Natural killer cell treated with Interleukin-12 subunit alpha and Interleukin-12 subunit beta and Interleukin-15 and Interleukin-18, amount 100 ng/mL, for 72 hours (primary cell): Measurements from ENCODE around the gene HOXD8. TPM values are rescaled to one million over a fixed set of nuclear protein-coding genes. Genes with fewer than 3 reads are reported as not detected.

ENCODE experiments used
- ATAC-seq, 2 donors: fragments of 150-1000 bp; cut with Tn5 transposase in 1 of 2; sonication (Bioruptor Pico), chemical (Tn5 transposase) in 1 of 2; 2 replicates each; pipeline ENCODE4 v1.10.0; 2021
- DNase-seq: peaks from one replicate; pipeline ENCODE4 v3.0.0; 2022; ENCODE audit warnings: low spot score
- H3K27ac Mint-ChIP-seq, 2 donors: 1 replicate in 1 of 2; 2 replicates in 1 of 2; pipeline ENCODE4 v1.8.0; 2022; ENCODE audit warnings: mixed read lengths in 2 of 2, mild to moderate bottlenecking in 1 of 2, moderate library complexity in 1 of 2
- H3K27me3 Mint-ChIP-seq, 2 donors: 1 replicate in 1 of 2; 2 replicates in 1 of 2; pipeline ENCODE4 v1.8.0; 2022; ENCODE audit warnings: mixed read lengths in 2 of 2
- H3K36me3 Mint-ChIP-seq: one replicate; pipeline ENCODE4 v1.8.0; 2022; ENCODE audit warnings: mixed read lengths
- H3K4me1 Mint-ChIP-seq, 2 donors: 1 replicate in 1 of 2; 2 replicates in 1 of 2; pipeline ENCODE4 v1.8.0; 2022; ENCODE audit warnings: low read depth in 2 of 2, mixed read lengths in 2 of 2, mild to moderate bottlenecking in 1 of 2
- H3K4me3 Mint-ChIP-seq: one replicate; pipeline ENCODE4 v1.8.0; 2022; ENCODE audit warnings: mixed read lengths
- H3K9me3 Mint-ChIP-seq: 2 replicates; pipeline ENCODE4 v1.8.0; 2022; ENCODE audit warnings: mixed read lengths
- total RNA-seq, 2 donors: library from RNA; stranded (reverse); gene quantifications; one replicate each; pipeline ENCODE4 v1.2.3, GENCODE V29; 2022

HOXD8 gene
- total RNA-seq, 2 donors from 2014 or later = not detected

DNA sequence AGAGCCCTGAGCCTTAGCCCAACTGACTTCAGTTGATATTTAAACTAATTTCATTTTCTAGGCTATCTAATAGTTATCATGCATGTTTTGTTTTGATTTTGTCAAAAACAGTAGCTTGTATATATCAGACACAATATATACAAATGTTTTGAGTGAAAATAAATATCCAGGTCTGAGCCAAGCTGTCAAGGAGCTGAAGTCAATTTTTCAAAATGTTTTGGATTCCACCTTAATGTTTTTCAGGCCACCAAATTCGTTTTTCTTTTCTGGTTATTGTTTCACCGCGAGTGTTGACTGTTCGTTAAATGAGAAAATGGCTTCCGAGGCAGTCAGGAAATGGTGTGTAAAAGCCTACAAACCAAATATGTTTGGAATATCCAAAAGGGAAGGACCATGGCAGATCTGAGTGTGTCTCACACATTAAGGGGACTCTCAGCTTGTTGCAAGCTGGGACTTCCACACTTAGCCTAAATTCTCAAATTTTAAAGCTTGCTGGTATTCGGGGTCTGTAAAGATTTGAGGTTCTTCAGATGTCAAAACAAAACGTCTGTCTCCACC lies 27.1 kb upstream of the HOXD8 start:
- Mint-ChIP-seq H3K27ac (no peak overlapping the region), H3K9me3 (no peaks in the 10 kb centered on the region), H3K36me3 (peaks cover 7% of the 10 kb centered on the region), H3K4me3 (no peak overlapping the region), H3K27me3 (peaks cover 57 to 66% of the 10 kb centered on the region in 2 donors), H3K4me1 (peaks cover 13 to 16% of the 10 kb centered on the region in 2 donors)
- ATAC-seq (no peak), DNase-seq (peak; percentile 18)

DNA sequence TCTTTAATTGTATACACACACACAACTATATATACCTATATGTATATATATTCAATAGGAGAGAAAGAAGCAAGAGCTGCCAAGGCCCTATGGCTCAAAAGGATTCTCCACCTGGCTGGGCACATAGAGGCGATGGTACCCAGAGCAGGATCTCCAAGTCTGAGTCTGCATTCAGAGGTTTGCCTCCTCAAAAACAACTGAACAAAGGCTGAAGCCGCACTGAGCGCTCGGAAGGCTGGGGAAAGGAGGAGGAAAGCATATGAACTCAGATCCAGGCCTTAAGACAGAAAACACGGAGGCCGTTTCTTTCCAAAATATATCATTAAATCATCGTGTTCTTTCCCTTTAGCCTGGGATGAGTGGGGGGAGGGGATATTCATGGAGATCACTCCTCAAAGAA lies 26.3 kb upstream of the HOXD8 start:
- no peak for ATAC-seq
- no peak overlapping the region for H3K4me3 Mint-ChIP-seq
- no peaks in the 10 kb centered on the region for H3K9me3 Mint-ChIP-seq
- DNase-seq = no peak
- H3K36me3 Mint-ChIP-seq = peaks cover 7% of the 10 kb centered on the region
- H3K27ac Mint-ChIP-seq = no peak overlapping the region
- H3K27me3 Mint-ChIP-seq = peaks cover 50 to 61% of the 10 kb centered on the region in 2 donors
- peaks cover 8 to 12% of the 10 kb centered on the region in 2 donors for H3K4me1 Mint-ChIP-seq

DNA sequence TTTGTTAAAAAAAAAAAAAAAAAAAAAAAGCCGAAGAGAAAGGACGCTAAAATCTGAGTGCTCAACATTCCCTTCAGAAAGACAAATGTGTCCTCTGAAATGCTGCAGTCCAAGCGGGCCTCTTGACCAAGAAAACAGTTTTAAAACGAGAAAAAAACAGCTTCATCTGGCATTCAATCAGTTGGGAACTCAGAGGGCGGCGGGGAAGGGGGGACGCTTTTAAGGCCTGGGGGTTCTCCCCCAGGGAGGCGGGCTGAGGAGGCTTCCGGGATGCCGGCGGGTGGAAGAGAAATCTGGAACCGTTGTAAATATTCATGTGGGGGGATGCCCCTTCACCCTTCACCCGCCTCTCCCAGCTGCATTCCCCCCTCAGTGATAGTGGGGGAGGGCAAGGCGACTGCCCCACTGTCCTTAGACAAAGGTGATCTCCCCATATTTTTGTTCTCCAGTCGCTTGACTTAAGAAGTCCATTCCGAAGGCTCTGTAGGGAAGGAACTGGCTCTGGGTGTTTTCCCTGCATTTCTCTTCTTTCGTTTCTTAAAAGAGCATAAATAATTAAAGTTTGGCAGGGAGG lies 25.7 kb upstream of the HOXD8 start:
- H3K4me3 Mint-ChIP-seq = no peak overlapping the region
- H3K27ac Mint-ChIP-seq = no peak overlapping the region
- ATAC-seq (no peak), DNase-seq (peak; percentile 37)
- H3K36me3 Mint-ChIP-seq = peaks cover 7% of the 10 kb centered on the region
- H3K4me1 Mint-ChIP-seq = peaks cover 8 to 14% of the 10 kb centered on the region in 2 donors
- no peaks in the 10 kb centered on the region for H3K9me3 Mint-ChIP-seq
- H3K27me3 Mint-ChIP-seq = peaks cover 54 to 63% of the 10 kb centered on the region in 2 donors

DNA sequence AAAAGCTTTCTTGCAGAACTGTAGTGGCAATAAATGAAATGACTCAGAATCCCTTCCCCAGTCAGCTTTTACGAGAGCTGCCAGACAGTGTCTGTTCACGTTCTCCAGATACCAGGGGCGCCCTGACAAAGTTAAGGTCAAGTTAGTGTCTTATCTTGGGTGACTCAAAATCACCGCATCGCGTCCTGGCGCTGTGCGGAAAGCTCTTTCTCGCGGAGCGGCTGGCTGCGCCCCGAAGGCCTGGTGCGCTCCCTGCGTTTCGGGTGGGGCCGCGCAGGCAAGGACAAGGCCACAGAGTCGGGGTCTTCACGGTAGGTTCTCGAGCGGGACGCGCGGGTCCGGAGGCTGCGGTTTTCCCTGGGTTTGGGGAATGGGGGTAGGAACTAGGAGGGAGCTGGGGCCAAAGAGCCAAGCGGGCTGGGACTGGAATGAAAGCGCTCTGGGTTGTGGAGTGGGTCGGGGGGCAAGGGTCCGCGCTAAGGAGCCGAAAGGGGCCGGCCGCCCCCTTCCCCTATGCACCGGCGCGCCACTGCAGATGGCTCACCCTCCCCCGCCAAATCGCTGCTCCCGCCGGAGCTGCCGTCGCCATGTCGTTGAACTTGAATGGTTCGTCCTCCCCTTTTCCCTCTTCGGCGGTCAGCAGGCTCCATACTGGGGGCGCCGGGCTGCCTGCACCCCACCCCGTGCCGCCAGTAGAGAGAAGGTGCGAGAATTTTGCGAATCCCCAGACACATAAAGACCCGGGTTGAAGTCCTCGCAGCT lies 25.0 kb upstream of the HOXD8 start:
- Mint-ChIP-seq H3K4me1 (peaks cover 8 to 18% of the 10 kb centered on the region in 2 donors), H3K27me3 (peaks cover 61 to 65% of the 10 kb centered on the region in 2 donors), H3K27ac (no peak overlapping the region), H3K4me3 (no peak overlapping the region), H3K36me3 (peaks cover 7% of the 10 kb centered on the region), H3K9me3 (no peaks in the 10 kb centered on the region)
- ATAC-seq = no peak
- peak; percentile 29 for DNase-seq

DNA sequence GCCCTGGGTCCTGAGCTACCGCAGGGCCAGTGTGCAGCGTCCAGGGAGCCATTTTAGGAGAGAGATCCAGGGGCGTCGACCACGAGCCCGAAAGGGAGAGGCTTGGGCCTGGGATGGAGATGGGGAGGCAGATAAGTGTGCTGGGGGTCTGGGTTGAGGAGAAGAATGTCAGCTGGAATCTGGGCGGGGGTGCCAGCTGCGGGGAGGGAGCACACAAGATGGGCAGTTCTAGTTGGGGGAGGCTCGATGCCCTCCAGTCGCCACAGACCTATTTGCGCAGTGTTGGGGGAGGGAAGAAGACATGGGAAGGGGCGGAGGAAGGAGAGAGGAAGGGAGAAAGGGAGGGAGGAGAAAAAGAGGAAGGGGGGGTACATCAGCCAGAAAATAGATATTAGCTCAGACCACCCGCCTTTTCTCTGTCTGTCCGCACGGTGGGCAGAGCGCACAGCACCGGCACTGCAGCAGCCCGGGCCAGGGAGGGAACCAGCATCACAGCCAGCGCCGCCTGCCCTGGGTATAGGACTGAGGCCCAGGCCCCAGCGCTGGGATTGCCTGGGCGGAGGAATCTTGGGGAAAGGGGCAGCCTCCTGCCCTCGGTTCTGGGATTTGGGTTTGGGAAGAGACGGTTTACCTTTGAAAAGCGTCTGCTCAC lies 24.3 kb upstream of the HOXD8 start:
- Mint-ChIP-seq H3K4me1 (peaks cover 8 to 18% of the 10 kb centered on the region in 2 donors), H3K27ac (peak overlapping the region in 1 of 2 donors; percentile 7), H3K9me3 (no peaks in the 10 kb centered on the region), H3K27me3 (peaks cover 68% of the 10 kb centered on the region in 2 donors), H3K4me3 (no peak overlapping the region), H3K36me3 (peaks cover 7% of the 10 kb centered on the region)
- DNase-seq (no peak), ATAC-seq (no peak)

DNA sequence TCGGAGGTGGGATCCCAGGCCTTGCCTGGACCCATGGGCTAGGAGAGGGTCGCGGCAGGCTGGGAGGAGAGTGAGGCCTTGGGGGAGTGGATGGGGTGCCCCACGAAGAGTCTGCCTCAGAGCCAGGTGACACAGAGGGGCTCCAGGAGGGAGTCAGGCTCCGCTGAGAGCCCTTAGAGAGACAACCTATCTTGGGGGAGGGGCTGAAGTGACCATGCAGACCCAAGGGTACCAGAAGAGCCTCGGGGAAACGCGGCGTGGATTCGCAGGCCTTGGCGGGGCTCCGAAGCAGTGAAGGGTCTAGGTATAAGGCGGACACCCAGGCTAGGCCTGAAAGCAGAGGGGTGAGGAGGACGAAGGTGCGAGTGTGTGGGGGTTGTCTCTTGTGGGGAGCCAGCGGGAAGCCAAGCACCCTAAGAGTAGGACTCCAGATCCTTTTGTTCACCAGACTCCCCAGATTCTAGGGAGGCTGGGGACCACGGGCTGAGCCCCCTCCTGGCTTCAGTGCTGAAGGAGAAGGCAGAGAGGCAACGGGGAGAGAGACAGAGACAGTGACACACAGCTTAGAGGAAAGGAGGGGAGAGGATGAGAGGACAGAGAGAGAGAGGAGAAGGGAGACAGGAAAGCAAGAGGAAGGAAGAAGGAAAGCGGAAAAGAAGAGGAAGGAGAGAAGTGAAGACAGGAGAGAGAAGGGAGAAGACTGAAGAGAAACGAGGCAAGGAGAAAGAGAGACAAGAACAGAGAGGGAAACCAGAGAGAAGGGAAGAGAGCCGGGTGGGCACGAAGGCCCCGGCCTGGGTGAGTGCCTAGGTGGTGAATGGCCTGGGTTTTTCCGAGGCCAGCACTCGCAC lies 23.6 kb upstream of the HOXD8 start:
- ATAC-seq (peak in 1 of 2 donors; percentile 19), DNase-seq (peak; percentile 20)
- Mint-ChIP-seq H3K9me3 (no peaks in the 10 kb centered on the region), H3K4me1 (peaks cover 8 to 18% of the 10 kb centered on the region in 2 donors), H3K27me3 (peaks cover 68 to 71% of the 10 kb centered on the region in 2 donors), H3K27ac (peak overlapping the region in 1 of 2 donors; percentile 7), H3K36me3 (peaks cover 7% of the 10 kb centered on the region), H3K4me3 (peak overlapping the region; percentile 40)

DNA sequence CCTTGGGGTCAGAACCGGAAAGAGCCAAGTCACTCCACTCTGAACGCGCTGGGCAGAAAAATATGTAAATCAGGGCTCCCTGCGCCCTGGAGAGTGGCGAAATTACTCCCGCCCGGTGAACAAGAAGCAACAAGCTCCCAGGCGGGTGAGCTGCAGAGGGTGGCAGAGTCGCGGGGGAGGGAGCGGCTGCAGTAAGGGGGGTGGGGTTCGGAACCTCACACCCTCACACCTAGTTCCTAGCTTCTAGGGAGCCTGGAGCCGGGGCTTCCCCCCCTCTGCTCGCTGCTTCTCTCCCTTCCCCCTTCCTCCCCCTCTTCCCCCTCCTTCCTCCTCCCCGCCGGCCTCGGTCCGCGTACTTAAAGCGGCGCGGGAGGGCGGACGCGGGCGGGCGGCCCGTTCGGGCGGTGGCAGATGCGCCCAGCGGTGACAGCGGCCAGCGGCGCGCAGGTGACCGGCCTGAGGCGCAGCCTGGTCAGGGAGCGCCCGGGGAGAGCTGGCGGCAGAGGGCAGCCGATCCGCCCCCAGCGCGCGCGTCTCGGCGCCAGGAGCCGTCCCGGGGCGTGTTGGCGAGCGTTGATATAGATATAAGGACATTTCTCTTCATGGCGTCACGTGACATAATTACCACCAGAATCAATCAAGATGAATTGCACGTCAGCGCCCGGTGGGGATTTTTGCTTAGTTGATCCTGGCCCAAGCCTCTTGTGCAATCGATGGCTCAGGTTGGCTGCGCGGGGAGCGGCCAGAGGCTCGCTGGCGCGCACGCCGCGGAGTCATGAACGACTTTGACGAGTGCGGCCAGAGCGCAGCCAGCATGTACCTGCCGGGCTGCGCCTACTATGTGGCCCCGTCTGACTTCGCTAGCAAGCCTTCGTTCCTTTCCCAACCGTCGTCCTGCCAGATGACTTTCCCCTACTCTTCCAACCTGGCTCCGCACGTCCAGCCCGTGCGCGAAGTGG lies 22.6 kb upstream of the HOXD8 start, which contains the start of gene HOXD11:
TSS of gene HOXD11 (plus strand) at position 700 of the 959 bp plus-strand sequence. CDS start at position 776, 76 bp downstream.
- DNase-seq = no peak
- peak; percentile 15 to 28 for ATAC-seq
- H3K9me3 Mint-ChIP-seq = no peaks in the 10 kb centered on the region
- H3K36me3 Mint-ChIP-seq = peaks cover 7% of the 10 kb centered on the region
- no peak within 1 kb of the TSS for H3K27ac Mint-ChIP-seq
- H3K4me3 Mint-ChIP-seq = peak within 1 kb of the TSS; percentile 40
- H3K4me1 Mint-ChIP-seq = peaks cover 8 to 18% of the 10 kb centered on the region in 2 donors
- H3K27me3 Mint-ChIP-seq = peaks cover 66 to 76% of the 10 kb centered on the region in 2 donors

DNA sequence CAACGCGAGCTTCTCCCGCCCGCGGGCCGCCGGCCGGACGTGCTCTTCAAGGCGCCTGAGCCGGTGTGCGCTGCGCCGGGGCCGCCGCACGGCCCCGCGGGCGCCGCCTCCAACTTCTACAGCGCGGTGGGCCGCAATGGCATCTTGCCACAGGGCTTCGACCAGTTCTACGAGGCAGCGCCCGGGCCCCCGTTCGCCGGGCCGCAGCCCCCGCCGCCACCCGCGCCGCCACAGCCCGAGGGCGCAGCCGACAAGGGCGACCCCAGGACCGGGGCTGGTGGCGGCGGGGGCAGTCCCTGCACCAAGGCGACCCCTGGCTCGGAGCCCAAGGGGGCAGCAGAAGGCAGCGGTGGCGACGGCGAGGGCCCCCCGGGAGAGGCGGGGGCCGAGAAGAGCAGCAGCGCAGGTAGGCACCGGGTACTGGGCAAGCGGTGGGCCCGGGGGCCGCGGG lies 21.7 kb upstream of the HOXD8 start:
- H3K27me3 Mint-ChIP-seq = peaks cover 62 to 71% of the 10 kb centered on the region in 2 donors
- no peaks in the 10 kb centered on the region for H3K9me3 Mint-ChIP-seq
- peaks cover 7% of the 10 kb centered on the region for H3K36me3 Mint-ChIP-seq
- ATAC-seq (no peak), DNase-seq (peak; percentile 56)
- H3K4me3 Mint-ChIP-seq = no peak overlapping the region
- peaks cover 8 to 18% of the 10 kb centered on the region in 2 donors for H3K4me1 Mint-ChIP-seq
- no peak overlapping the region for H3K27ac Mint-ChIP-seq

DNA sequence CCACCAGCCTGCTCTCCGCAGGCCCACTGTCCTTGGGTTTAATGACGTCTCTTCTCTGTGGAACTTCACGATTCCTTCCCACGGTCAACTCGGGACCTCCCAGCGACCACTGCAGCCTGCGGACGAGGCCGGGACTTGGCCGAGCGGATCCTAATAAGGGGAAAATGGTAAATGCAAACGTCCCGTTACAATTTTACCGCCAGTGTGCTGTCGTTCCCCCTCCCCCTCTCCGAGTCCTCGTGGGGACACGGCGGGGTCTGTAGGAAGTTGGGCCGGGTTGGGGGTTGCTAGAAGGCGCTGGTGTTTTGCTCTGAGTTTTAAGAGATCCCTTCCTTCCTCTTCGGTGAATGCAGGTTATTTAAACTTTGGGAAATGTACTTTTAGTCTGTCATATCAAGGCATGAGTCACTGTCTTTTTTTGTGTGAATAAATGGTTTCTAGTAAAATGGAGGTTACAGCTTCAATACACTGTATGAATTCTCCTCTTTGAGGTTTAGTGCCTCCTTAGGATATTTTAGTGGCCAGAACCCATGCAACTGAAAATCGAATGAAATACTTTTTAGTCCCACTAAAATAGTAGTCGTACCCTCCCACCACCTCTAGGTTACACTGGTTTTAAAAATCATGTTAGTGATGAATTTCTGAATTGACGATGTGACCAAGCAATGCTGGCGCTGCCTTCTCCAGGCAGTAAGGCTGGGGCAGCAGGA lies 20.2 kb upstream of the HOXD8 start:
- peaks cover 60 to 71% of the 10 kb centered on the region in 2 donors for H3K27me3 Mint-ChIP-seq
- no peak overlapping the region for H3K27ac Mint-ChIP-seq
- H3K4me1 Mint-ChIP-seq = peaks cover 8 to 18% of the 10 kb centered on the region in 2 donors
- H3K36me3 Mint-ChIP-seq = peaks cover 7% of the 10 kb centered on the region
- H3K9me3 Mint-ChIP-seq = no peaks in the 10 kb centered on the region
- ATAC-seq (no peak), DNase-seq (no peak)
- H3K4me3 Mint-ChIP-seq = no peak overlapping the region

DNA sequence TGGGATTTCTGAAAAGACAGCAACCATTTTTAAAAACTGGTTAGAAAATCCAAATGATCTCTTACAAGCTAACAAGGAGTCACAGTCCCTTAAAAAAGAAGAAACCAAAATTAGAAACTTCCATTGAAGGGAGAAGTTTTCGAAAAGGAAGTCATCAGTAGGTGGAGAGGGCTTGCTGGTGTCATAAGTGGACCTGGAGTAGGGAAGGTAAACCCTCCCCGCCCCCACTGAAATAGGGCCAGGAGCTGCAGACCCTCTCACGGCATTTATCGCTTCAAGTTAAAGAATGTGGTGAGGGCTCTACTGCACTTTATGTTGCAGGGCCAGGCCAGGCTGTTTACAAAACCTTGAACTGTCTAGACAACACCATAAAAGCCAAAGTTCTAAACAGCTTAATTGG lies 19.6 kb upstream of the HOXD8 start:
- H3K4me3 Mint-ChIP-seq = no peak overlapping the region
- no peak overlapping the region for H3K27ac Mint-ChIP-seq
- no peak for ATAC-seq

DNA sequence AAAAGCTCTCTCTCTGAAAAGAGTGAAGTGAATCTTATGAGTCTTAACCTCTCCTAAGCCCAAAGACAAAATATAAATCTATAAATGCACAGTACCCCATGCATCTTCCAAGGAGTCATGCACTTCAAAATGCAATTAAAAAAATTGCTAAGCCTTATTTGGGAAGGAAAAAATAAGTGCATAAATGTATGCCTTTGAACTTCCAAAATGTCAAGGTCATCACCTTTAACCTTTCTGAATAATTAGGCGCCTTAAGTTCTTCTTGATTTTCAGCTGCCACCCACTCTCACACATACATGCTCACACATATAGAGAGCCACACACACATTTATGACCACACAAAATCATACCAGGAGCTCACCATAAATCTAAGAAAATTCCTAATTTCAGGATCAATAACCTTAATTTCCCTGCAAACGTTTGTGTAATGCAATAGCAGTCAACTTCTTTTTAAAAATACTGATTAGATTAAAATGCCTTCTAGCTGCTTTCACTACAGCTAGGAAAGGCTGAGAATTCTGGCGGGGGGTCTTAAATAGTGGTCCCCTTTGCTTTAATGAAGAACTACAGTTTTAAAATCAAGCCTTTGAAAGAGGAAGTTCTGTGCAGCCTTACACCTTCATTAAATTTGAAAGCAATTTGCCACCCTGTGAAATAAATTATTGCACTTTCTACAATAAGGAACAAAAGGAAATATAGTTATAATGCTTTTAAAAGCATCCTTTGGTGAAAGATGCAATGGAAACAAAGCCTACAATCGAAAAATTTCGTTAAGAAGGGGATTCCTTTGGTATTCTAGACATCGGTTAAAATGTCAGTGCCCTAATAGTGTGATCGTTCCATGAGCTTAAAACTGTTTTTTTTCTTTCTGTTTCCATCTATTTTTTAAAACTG lies 18.8 kb upstream of the HOXD8 start:
- Mint-ChIP-seq H3K36me3 (peaks cover 7% of the 10 kb centered on the region), H3K27ac (no peak overlapping the region), H3K27me3 (peaks cover 48 to 66% of the 10 kb centered on the region in 2 donors), H3K9me3 (no peaks in the 10 kb centered on the region), H3K4me1 (peaks cover 8 to 13% of the 10 kb centered on the region in 2 donors), H3K4me3 (no peak overlapping the region)
- DNase-seq (no peak), ATAC-seq (no peak)

More for the DNA sequence above, 19.6 kb upstream of the HOXD8 start:
- H3K9me3 Mint-ChIP-seq = no peaks in the 10 kb centered on the region
- H3K4me1 Mint-ChIP-seq = peaks cover 8 to 16% of the 10 kb centered on the region in 2 donors
- DNase-seq = no peak
- H3K36me3 Mint-ChIP-seq = peaks cover 7% of the 10 kb centered on the region
- peaks cover 55 to 69% of the 10 kb centered on the region in 2 donors for H3K27me3 Mint-ChIP-seq
